Mesodermal cell (in vitro differentiated cells): ENCODE results near the gene RBP3.

Source experiments
- H3K27ac ChIP-seq: 2 replicates; pipeline ENCODE4 v1.7.0; 2013; ENCODE audit warnings: mild to moderate bottlenecking, low read depth, low read length, moderate library complexity; ENCODE audit not compliant: severe bottlenecking
- H3K36me3 ChIP-seq: 2 replicates; pipeline ENCODE4 v1.7.1; 2013; ENCODE audit warnings: mild to moderate bottlenecking, low read length, moderate library complexity; ENCODE audit not compliant: control insufficient read depth, insufficient read depth
- H3K4me1 ChIP-seq: one replicate; pipeline ENCODE4 v1.7.1; 2013; ENCODE audit warnings: mild to moderate bottlenecking, low read length; ENCODE audit not compliant: insufficient read depth, control insufficient read depth, poor library complexity, severe bottlenecking
- H3K4me3 ChIP-seq: 2 replicates; pipeline ENCODE4 v1.7.0; 2013; ENCODE audit warnings: low read length, control low read depth, mild to moderate bottlenecking; ENCODE audit not compliant: insufficient read depth, poor library complexity, severe bottlenecking; ENCODE audit errors: extremely low read depth
- H3K9me3 ChIP-seq: 2 replicates; pipeline ENCODE4 v1.7.1; 2013; ENCODE audit warnings: mild to moderate bottlenecking, low read length, moderate library complexity; ENCODE audit not compliant: control insufficient read depth
- WGBS, 2 experiments: methylation state at CpG; one replicate each; pipeline ENCODE4 v1.1.5; 2013; ENCODE audit warnings: missing lambda C conversion rate in 2 of 2; ENCODE audit not compliant: insufficient coverage in 2 of 2; 5-methylcytosine and 5-hydroxymethylcytosine counted together

RBP3 gene

GRCh38 chr10:47318706-47319105 is 29.5 kb upstream of the RBP3 start:
- Histone ChIP-seq H3K4me1 (no peaks in the 10 kb centered on the region), H3K36me3 (no peaks in the 10 kb centered on the region), H3K27ac (no peak overlapping the region), H3K9me3 (no peaks in the 10 kb centered on the region), H3K4me3 (no peak overlapping the region)
- WGBS, 2 experiments: 96 to 100% methylated on average over 4 to 6 of the region's 9 CpGs

DNA sequence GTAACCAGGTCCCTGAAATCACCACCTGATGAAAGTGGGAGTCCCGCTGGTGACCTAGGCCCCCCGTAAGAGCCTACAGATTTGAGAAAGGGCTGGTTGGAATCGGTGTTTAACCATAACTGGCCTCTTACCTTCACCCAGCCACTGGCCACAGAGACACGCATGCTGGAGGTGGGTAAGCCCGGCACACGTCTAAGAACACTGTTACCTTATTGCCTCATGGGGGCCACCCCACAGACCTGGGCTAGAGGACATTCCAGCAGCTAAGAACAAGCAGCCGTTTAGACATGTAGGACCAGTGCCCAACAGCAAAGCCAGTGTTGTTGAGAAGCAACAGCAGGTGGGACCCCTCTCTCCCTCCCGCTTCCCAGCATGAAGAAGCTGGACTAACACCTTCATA is 28.4 kb upstream of the RBP3 start:
- Histone ChIP-seq H3K4me1 (no peaks in the 10 kb centered on the region), H3K9me3 (no peaks in the 10 kb centered on the region), H3K36me3 (no peaks in the 10 kb centered on the region), H3K27ac (no peak overlapping the region), H3K4me3 (no peak overlapping the region)
- 89 to 93% methylated on average over 7 to 8 of the region's 8 CpGs for WGBS, 2 experiments

DNA sequence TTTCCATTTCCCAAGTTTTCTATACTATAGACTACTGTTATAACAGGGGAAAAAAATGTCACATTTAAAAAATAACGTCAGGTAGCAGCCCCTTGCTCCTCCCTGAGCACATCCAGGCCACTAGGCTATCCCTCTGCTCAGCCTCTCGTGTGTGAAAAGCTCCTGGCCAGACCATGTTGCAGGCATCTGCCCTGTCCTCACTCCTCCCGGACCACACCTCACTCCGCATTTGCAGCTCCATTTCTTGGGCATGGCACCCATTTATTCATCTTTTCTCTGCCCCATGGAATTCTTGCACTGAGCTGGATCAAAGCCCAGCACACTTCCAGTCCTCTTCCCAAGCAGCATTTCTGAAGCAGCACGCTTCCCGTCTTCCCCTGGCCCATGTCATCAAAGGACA is 27.4 kb upstream of the RBP3 start:
- Histone ChIP-seq H3K9me3 (no peaks in the 10 kb centered on the region), H3K27ac (no peak overlapping the region), H3K4me3 (no peak overlapping the region), H3K36me3 (no peaks in the 10 kb centered on the region), H3K4me1 (no peaks in the 10 kb centered on the region)
- 88 to 92% methylated on average over 6 of the region's 6 CpGs for WGBS, 2 experiments

DNA sequence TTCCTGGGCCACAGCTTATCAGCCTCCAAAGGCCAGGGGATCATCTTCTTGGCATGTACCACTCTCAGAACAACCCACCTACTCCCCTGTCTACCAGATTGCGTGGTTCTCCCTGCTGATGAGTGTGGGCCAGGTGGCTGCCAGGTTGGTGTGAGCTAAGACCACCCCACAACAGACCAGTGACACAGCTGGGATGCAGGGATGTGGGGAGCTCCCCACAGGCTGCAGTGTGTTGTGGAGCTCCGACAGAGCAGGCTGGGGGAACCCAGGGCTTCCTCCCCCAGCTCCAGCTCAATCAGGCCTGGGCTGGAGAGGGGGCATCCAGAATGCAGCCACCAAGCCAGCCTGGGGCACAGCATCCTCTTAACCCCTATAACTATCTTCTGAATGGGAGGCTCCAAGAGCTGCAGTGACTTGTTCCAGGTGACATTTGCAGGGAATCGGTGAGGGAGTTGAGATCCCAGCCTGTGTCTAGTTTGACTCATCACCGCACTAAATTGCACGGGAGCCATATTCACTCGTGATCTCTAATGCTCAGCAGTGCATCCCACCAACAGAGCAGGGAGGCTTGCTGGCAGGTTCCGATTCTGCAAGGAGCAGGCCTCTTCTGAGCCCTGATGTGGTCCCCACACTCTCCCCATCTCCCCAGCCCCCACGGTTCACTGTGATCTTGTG is 26.5 kb upstream of the RBP3 start:
- 93 to 98% methylated on average over 6 of the region's 8 CpGs for WGBS, 2 experiments
- no peaks in the 10 kb centered on the region for H3K4me1 ChIP-seq
- no peak overlapping the region for H3K4me3 ChIP-seq
- no peak overlapping the region for H3K27ac ChIP-seq
- H3K36me3 ChIP-seq: no peaks in the 10 kb centered on the region
- H3K9me3 ChIP-seq: no peaks in the 10 kb centered on the region

DNA sequence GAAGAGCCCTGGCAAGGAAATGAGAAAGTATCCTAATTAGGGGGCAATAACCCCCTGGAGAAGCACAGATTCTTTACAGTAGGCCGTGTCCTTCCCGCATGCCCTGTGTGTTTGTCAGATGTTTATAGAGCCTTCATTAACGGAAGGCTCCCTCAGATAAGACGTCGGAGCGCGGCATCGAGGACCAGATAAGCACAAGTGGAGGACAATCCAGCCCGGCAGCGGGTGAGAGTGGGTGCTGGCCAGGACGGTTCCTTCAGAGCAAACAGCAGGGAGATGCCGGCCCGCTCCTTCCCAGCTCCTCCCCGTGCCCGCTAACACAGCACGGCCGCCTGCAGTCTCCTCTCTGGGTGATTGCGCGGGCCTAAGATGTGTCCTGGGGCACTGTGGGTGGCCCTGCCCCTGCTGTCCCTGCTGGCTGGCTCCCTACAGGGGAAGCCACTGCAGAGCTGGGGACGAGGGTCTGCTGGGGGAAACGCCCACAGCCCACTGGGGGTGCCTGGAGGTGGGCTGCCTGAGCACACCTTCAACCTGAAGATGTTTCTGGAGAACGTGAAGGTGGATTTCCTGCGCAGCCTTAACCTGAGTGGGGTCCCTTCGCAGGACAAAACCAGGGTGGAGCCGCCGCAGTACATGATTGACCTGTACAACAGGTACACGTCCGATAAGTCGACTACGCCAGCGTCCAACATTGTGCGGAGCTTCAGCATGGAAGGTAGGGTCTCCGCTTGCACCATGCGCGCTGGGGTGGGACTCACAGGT is 25.7 kb upstream of the RBP3 start, which contains the start of gene GDF2:
Gene GDF2 (plus strand): TSS at position 155 of the 762 bp plus-strand sequence. CDS start 215 bp downstream, at position 370.
- Histone ChIP-seq H3K27ac (no peak within 1 kb of the TSS), H3K9me3 (no peaks in the 10 kb centered on the region), H3K36me3 (no peaks in the 10 kb centered on the region), H3K4me1 (no peaks in the 10 kb centered on the region), H3K4me3 (no peak within 1 kb of the TSS)
- 92 to 93% methylated on average over 27 to 29 of the region's 35 CpGs for WGBS, 2 experiments

DNA sequence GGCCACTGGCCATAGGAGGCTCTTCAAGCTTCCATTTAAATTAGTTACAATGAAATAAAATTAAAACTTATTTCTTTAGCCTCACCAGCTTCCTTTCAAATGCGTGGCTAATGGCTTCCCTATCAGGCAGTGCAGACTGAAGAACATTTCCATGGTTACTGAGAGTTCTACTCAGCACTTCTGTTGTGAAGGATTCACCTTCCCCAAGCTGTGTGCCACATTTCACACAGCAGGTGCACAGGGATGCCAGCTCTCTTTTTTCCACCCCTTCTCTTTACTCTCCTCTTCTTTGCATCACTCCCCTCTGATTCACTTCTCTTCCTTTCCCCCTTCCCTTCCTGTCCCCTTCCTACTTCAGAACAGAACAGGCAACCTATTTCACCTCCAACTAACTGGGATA is 25.1 kb upstream of the RBP3 start:
- no peaks in the 10 kb centered on the region for H3K36me3 ChIP-seq
- WGBS, 2 experiments: 80 to 82% methylated on average over 1 of the region's 1 CpG
- no peaks in the 10 kb centered on the region for H3K4me1 ChIP-seq
- H3K27ac ChIP-seq: no peak overlapping the region
- no peaks in the 10 kb centered on the region for H3K9me3 ChIP-seq
- H3K4me3 ChIP-seq: no peak overlapping the region

DNA sequence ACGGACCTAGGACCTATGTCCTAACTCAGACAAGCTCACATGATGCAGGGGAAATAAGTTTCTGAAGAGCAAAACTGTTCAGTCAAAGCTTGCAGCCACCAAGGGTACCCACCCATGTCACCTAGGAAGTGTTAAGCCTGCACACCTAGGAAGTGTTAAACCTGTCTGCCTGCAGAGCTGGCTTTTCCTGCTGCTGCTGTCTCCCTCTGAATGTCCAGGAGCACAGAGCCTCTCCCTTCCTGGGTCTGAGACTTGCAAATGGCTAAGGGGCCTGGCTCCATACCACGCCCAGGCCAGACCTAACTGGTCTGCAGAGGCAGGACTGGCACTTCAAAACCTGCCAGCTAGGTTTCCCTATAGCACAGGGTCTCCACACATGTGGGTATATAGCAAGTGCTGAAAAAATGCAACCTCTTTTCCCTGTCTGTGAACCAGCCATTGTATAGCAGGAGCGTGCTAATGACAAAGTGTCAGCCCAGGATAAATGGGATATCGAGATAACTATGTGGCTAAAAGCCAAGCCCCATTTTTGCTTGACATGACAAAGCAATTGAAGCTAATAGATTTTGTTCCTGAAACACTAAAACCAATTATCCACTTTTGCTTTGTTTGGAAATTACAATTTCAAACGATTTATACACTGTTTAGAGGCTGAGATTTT is 24.4 kb upstream of the RBP3 start:
- no peaks in the 10 kb centered on the region for H3K4me1 ChIP-seq
- WGBS, 2 experiments: 90 to 100% methylated on average over 3 to 4 of the region's 5 CpGs
- no peak overlapping the region for H3K27ac ChIP-seq
- no peaks in the 10 kb centered on the region for H3K36me3 ChIP-seq
- no peaks in the 10 kb centered on the region for H3K9me3 ChIP-seq
- H3K4me3 ChIP-seq: no peak overlapping the region

DNA sequence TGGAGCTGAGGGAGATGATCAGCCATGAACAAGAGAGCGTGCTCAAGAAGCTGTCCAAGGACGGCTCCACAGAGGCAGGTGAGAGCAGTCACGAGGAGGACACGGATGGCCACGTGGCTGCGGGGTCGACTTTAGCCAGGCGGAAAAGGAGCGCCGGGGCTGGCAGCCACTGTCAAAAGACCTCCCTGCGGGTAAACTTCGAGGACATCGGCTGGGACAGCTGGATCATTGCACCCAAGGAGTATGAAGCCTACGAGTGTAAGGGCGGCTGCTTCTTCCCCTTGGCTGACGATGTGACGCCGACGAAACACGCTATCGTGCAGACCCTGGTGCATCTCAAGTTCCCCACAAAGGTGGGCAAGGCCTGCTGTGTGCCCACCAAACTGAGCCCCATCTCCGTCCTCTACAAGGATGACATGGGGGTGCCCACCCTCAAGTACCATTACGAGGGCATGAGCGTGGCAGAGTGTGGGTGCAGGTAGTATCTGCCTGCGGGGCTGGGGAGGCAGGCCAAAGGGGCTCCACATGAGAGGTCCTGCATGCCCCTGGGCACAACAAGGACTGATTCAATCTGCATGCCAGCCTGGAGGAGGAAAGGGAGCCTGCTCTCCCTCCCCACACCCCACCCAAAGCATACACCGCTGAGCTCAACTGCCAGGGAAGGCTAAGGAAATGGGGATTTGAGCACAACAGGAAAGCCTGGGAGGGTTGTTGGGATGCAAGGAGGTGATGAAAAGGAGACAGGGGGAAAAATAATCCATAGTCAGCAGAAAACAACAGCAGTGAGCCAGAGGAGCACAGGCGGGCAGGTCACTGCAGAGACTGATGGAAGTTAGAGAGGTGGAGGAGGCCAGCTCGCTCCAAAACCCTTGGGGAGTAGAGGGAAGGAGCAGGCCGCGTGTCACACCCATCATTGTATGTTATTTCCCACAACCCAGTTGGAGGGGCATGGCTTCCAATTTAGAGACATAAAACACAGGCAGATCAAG is 22.6 kb upstream of the RBP3 start:
- 92 to 95% methylated on average over 25 to 26 of the region's 30 CpGs for WGBS, 2 experiments
- Histone ChIP-seq H3K4me3 (no peak overlapping the region), H3K9me3 (no peaks in the 10 kb centered on the region), H3K4me1 (no peaks in the 10 kb centered on the region), H3K27ac (no peak overlapping the region), H3K36me3 (no peaks in the 10 kb centered on the region)

DNA sequence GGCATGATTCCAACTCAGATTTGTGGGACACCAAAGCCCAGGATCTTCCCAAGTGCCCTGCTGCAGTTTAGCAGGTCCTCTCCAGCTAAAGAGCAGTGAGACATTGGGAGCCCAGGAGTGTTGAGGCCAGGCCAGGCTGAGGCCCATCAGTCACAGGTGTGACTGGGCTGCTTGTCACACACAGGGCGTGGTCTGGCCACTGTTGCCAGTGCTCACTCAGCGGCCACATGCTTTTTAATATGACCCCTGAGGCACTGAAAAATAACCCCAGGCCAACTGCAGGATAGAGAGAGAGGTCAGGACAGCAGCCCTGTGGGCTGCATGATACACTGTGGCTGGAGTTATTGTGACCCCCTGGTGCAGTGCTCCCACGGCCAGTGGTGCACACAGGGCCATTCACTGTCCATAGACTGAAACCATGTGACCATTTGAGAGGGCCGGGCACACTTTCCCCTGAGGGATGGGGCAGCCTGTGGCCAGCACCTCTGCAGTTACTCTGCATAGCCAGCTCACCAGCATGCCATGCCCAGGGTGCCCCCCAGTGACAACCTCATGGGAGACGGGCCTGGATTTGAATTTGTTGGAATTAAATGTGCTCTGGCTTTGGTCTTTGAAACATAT is 21.7 kb upstream of the RBP3 start:
- Histone ChIP-seq H3K4me1 (no peaks in the 10 kb centered on the region), H3K27ac (no peak overlapping the region), H3K4me3 (no peak overlapping the region), H3K9me3 (no peaks in the 10 kb centered on the region), H3K36me3 (no peaks in the 10 kb centered on the region)
- WGBS, 2 experiments: 85 to 88% methylated on average over 3 to 5 of the region's 5 CpGs

DNA sequence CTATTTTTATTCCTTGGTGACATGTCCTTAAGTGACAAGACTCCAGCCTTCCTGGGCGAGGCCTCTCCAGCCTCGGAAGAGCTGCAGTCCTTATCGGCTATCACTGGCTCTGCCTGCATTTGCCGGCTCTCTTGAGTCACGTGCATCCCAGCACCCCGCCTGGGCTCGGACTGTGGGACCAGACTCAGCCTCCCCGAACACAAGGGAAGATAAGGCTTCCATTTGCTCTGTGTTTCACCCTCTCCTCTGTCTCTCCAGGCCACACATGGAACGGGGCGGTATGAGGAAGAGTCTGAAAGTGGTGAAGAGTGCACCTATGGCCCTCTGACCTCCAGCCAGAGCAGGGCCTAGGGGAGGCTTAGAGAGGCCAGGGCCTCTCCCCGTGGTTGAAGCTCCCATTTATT is 21.2 kb upstream of the RBP3 start:
- no peaks in the 10 kb centered on the region for H3K9me3 ChIP-seq

More for the DNA sequence above, 21.2 kb upstream of the RBP3 start:
- Histone ChIP-seq H3K36me3 (no peaks in the 10 kb centered on the region), H3K4me1 (peaks cover 1% of the 10 kb centered on the region), H3K4me3 (no peak overlapping the region), H3K27ac (no peak overlapping the region)
- WGBS, 2 experiments: 77 to 97% methylated on average over 5 to 7 of the region's 11 CpGs
